Fibroblast of skin of right biceps (primary cell): ENCODE results near the gene SLC25A12.
"Not testable (repeated sequence)": the region's sequence is repeated elsewhere in the genome, so short reads cannot be mapped to it uniquely, and the experiment has no call there.

Experiments
- DNase-seq: peaks from one replicate; pipeline ENCODE4 v3.0.0-alpha.2; 2013

The SLC25A12 gene

GRCh38 chr2:171822525-171823322 lies 71.3 kb downstream of the SLC25A12 start:
- peak; percentile 44 for DNase-seq

GRCh38 chr2:171819453-171819852 lies 74.6 kb downstream of the SLC25A12 start:
- no peak for DNase-seq

- no peak for DNase-seq
These were observed 79.2 kb downstream of the SLC25A12 start for GRCh38 chr2:171814883-171815282.

GRCh38 chr2:171814174-171814573 lies 79.9 kb downstream of the SLC25A12 start:
- DNase-seq, result no peak

GRCh38 chr2:171813729-171814128 lies 80.3 kb downstream of the SLC25A12 start:
- no peak for DNase-seq

GRCh38 chr2:171813126-171813525 lies 80.9 kb downstream of the SLC25A12 start:
- DNase-seq, result no peak

GRCh38 chr2:171811245-171811628 lies 82.8 kb downstream of the SLC25A12 start:
- peak; percentile 47 for DNase-seq

GRCh38 chr2:171810422-171811244 lies 83.4 kb downstream of the SLC25A12 start:
- DNase-seq, result peak; percentile 40

- not testable (repeated sequence) for DNase-seq
These were observed 85.2 kb downstream of the SLC25A12 start for GRCh38 chr2:171808885-171809284.

- DNase-seq, result no peak
These were observed 86.1 kb downstream of the SLC25A12 start for GRCh38 chr2:171807831-171808393.

- DNase-seq, result no peak
These were observed 86.9 kb downstream of the SLC25A12 start for GRCh38 chr2:171807119-171807518.

- no peak for DNase-seq
These were observed 89.6 kb downstream of the SLC25A12 start for GRCh38 chr2:171804456-171804855.

GRCh38 chr2:171803757-171804156 lies 90.3 kb downstream of the SLC25A12 start:
- DNase-seq, result no peak

GRCh38 chr2:171800639-171801038 lies 93.4 kb downstream of the SLC25A12 start:
- DNase-seq, result no peak

- DNase-seq, result peak; percentile 78
These were observed 95.8 kb downstream of the SLC25A12 start for GRCh38 chr2:171798156-171798820.

- no peak for DNase-seq
These were observed 99.1 kb downstream of the SLC25A12 start for GRCh38 chr2:171794918-171795317.

- peak; percentile 34 for DNase-seq
These were observed 100.1 kb downstream of the SLC25A12 start for GRCh38 chr2:171793691-171794678.

GRCh38 chr2:171792886-171793580 lies 101.0 kb downstream of the SLC25A12 start:
- no peak for DNase-seq

- no peak for DNase-seq
These were observed 101.9 kb downstream of the SLC25A12 start for GRCh38 chr2:171792157-171792556.

GRCh38 chr2:171791361-171791760 lies 102.7 kb downstream of the SLC25A12 start:
- DNase-seq, result no peak

GRCh38 chr2:171789956-171790355 lies 104.1 kb downstream of the SLC25A12 start:
- no peak for DNase-seq
